Measurements from ENCODE around the gene DPCD. TPM values are rescaled to one million over a fixed set of nuclear protein-coding genes. Genes with fewer than 3 reads are reported as not detected.

DPCD gene
- total and polyA plus RNA-seq, 2 experiments from 2014 or later, result 22.5 to 38.1 TPM

GRCh38 chr10:101623528-101623927, 35.4 kb downstream of the DPCD start (continued):
- TF ChIP-seq, protein P1, sequence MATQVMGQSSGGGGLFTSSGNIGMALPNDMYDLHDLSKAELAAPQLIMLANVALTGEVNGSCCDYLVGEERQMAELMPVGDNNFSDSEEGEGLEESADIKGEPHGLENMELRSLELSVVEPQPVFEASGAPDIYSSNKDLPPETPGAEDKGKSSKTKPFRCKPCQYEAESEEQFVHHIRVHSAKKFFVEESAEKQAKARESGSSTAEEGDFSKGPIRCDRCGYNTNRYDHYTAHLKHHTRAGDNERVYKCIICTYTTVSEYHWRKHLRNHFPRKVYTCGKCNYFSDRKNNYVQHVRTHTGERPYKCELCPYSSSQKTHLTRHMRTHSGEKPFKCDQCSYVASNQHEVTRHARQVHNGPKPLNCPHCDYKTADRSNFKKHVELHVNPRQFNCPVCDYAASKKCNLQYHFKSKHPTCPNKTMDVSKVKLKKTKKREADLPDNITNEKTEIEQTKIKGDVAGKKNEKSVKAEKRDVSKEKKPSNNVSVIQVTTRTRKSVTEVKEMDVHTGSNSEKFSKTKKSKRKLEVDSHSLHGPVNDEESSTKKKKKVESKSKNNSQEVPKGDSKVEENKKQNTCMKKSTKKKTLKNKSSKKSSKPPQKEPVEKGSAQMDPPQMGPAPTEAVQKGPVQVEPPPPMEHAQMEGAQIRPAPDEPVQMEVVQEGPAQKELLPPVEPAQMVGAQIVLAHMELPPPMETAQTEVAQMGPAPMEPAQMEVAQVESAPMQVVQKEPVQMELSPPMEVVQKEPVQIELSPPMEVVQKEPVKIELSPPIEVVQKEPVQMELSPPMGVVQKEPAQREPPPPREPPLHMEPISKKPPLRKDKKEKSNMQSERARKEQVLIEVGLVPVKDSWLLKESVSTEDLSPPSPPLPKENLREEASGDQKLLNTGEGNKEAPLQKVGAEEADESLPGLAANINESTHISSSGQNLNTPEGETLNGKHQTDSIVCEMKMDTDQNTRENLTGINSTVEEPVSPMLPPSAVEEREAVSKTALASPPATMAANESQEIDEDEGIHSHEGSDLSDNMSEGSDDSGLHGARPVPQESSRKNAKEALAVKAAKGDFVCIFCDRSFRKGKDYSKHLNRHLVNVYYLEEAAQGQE (IDR thresholded peaks at IDR 0.05; ENCODE audit: unreplicated experiment), result no peak
- TF ChIP-seq, protein P2, sequence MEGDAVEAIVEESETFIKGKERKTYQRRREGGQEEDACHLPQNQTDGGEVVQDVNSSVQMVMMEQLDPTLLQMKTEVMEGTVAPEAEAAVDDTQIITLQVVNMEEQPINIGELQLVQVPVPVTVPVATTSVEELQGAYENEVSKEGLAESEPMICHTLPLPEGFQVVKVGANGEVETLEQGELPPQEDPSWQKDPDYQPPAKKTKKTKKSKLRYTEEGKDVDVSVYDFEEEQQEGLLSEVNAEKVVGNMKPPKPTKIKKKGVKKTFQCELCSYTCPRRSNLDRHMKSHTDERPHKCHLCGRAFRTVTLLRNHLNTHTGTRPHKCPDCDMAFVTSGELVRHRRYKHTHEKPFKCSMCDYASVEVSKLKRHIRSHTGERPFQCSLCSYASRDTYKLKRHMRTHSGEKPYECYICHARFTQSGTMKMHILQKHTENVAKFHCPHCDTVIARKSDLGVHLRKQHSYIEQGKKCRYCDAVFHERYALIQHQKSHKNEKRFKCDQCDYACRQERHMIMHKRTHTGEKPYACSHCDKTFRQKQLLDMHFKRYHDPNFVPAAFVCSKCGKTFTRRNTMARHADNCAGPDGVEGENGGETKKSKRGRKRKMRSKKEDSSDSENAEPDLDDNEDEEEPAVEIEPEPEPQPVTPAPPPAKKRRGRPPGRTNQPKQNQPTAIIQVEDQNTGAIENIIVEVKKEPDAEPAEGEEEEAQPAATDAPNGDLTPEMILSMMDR (conservative IDR thresholded peaks at IDR 0.05; ENCODE audit: low read depth in 2 of 2), result no peak
- TF ChIP-seq EZH2 (IDR thresholded peaks at IDR 0.05; ENCODE audit: low read depth, unreplicated experiment), result no peak

- no peak overlapping the region for H3K4me3 Mint-ChIP-seq
- H3K4me2 ChIP-seq, result no peak overlapping the region
- TF ChIP-seq EZH2phosphoT487 (IDR thresholded peaks at IDR 0.05; ENCODE audit: unreplicated experiment), result no peak
- no peak for TF ChIP-seq JUNB (IDR thresholded peaks at IDR 0.05; ENCODE audit: unreplicated experiment)
- TF ChIP-seq POLR2AphosphoS5 (IDR thresholded peaks at IDR 0.05; ENCODE audit: low read depth), result no peak
- no peak for TF ChIP-seq EZH2 (IDR thresholded peaks at IDR 0.05; ENCODE audit: low read depth, unreplicated experiment)
- peaks cover 4% of the 10 kb centered on the region for H3K27me3 Mint-ChIP-seq (ENCODE audit: insufficient read depth, low read depth, poor library complexity)
- no peak for DNase-seq (ENCODE audit: low spot score)
- no peak overlapping the region for H3K27ac ChIP-seq (ENCODE audit: low read depth)
- no peaks in the 10 kb centered on the region for H3K4me1 ChIP-seq (ENCODE audit: insufficient read depth)
- no peak for ATAC-seq
- H3K4me1 Mint-ChIP-seq, result no peaks in the 10 kb centered on the region
- peaks cover 3% of the 10 kb centered on the region; the same call in 1 of the 2 replicates for H3K36me3 ChIP-seq (ENCODE audit: insufficient read depth)
- no peak overlapping the region for H2AFZ ChIP-seq
- no peaks in the 10 kb centered on the region for H3F3A ChIP-seq (replicated peaks; ENCODE audit: low read depth)
- no peak overlapping the region for H3K4me3 ChIP-seq
- peaks cover 8% of the 10 kb centered on the region for H3K36me3 Mint-ChIP-seq (ENCODE audit: low read depth)
- H3K9me2 ChIP-seq (ENCODE audit: insufficient read depth), result no peaks in the 10 kb centered on the region
- H3K27ac Mint-ChIP-seq, result no peak overlapping the region
- no peaks in the 10 kb centered on the region for H3K79me2 ChIP-seq (replicated peaks; ENCODE audit: insufficient read depth)
- no peaks in the 10 kb centered on the region for H4K20me1 ChIP-seq (replicated peaks; ENCODE audit: insufficient read depth)
- no peaks in the 10 kb centered on the region for H3K27me3 ChIP-seq (ENCODE audit: insufficient read depth)
- no peaks in the 10 kb centered on the region for H3K9me3 Mint-ChIP-seq
Observed at GRCh38 chr10:101624526-101625102, 36.5 kb downstream of the DPCD start.

GRCh38 chr10:101625821-101626412, 37.8 kb downstream of the DPCD start:
- H3K27me3 Mint-ChIP-seq (ENCODE audit: insufficient read depth, low read depth, poor library complexity), result peaks cover 4% of the 10 kb centered on the region
- no peaks in the 10 kb centered on the region for H3K4me1 ChIP-seq (ENCODE audit: insufficient read depth)
- H3K4me1 Mint-ChIP-seq, result peaks cover 5% of the 10 kb centered on the region; the same call in 1 of the 3 replicates
- no peak for DNase-seq (ENCODE audit: low spot score)
- H3K9me2 ChIP-seq (ENCODE audit: insufficient read depth), result no peaks in the 10 kb centered on the region
- H3K9me3 Mint-ChIP-seq, result no peaks in the 10 kb centered on the region
- peaks cover 3% of the 10 kb centered on the region; the same call in 1 of the 2 replicates for H3K36me3 ChIP-seq (ENCODE audit: insufficient read depth)
- H4K20me1 ChIP-seq (replicated peaks; ENCODE audit: insufficient read depth), result no peaks in the 10 kb centered on the region
- H3K79me2 ChIP-seq (replicated peaks; ENCODE audit: insufficient read depth), result no peaks in the 10 kb centered on the region
- H2AFZ ChIP-seq, result no peak overlapping the region
- no peak overlapping the region for H3K27ac ChIP-seq (ENCODE audit: low read depth)
- ATAC-seq, result no peak
- no peaks in the 10 kb centered on the region for H3K27me3 ChIP-seq (ENCODE audit: insufficient read depth)
- H3K4me3 ChIP-seq, result no peak overlapping the region
- H3K27ac Mint-ChIP-seq, result no peak overlapping the region
- peaks cover 8% of the 10 kb centered on the region for H3K36me3 Mint-ChIP-seq (ENCODE audit: low read depth)
- no peak overlapping the region for H3K4me3 Mint-ChIP-seq
- no peaks in the 10 kb centered on the region for H3F3A ChIP-seq (replicated peaks; ENCODE audit: low read depth)
- no peak overlapping the region for H3K4me2 ChIP-seq
- TF ChIP-seq EZH2phosphoT487 (IDR thresholded peaks at IDR 0.05; ENCODE audit: unreplicated experiment) (no peak), CREB1 (CRISPR knock-in tag; IDR thresholded peaks at IDR 0.05; ENCODE audit: low read depth) (no peak), JUNB (IDR thresholded peaks at IDR 0.05; ENCODE audit: unreplicated experiment) (no peak), NANOG (IDR thresholded peaks at IDR 0.05; ENCODE audit: borderline replicate concordance) (no peak), EZH2 (IDR thresholded peaks at IDR 0.05; ENCODE audit: low read depth, unreplicated experiment) (no peak), STAT1 (IDR thresholded peaks at IDR 0.05; ENCODE audit: unreplicated experiment) (no peak)
- TF ChIP-seq, protein P1 (IDR thresholded peaks at IDR 0.05; ENCODE audit: unreplicated experiment), result no peak
- TF ChIP-seq, protein P2 (conservative IDR thresholded peaks at IDR 0.05; ENCODE audit: low read depth in 2 of 2), result no peak

All from GM23338 (cell line).